H1 (cell line): Measurements from ENCODE around the gene PTX4. TPM values are rescaled to one million over a fixed set of nuclear protein-coding genes. Genes with fewer than 3 reads are reported as not detected.

Experiments
- CTCF ChIA-PET: fragments of 300-600 bp; sonication (Branson Sonifier 250); formaldehyde crosslinking; loops from one replicate; lab custom pipeline; 2021; ENCODE audit not compliant: partially characterized antibody; lab: Charles Lee
- POLR2A ChIA-PET: fragments of 300-600 bp; sonication (Branson Sonifier 250); formaldehyde crosslinking; loops from one replicate; lab custom pipeline; 2021; ENCODE audit warnings: inconsistent platforms; ENCODE audit not compliant: partially characterized antibody; lab: Charles Lee
- DNase-seq, 2 experiments: peaks; one replicate each; pipeline versions ENCODE4 v3.0.0 to v3.0.0-alpha.2; 2010 to 2022; ENCODE audit warnings: low spot score in 2 of 2, low read depth in 1 of 2, mixed read lengths in 1 of 2
- FAIRE-seq: peaks from 2 replicates; lab custom pipeline; 2011; peaks lifted over from hg19 to GRCh38; lab: Jason Lieb, UNC
- H2AFZ ChIP-seq: 2 replicates; pipeline ENCODE4 v1.8.1; 2012; ENCODE audit warnings: low read length, inconsistent platforms
- H2AK5ac ChIP-seq: 2 replicates; pipeline ENCODE4 v1.6.1; 2013; ENCODE audit warnings: low read depth, low read length
- H2BK120ac ChIP-seq: replicated peaks from 2 replicates; pipeline ENCODE3; 2013; ENCODE audit warnings: low read depth, low read length, inconsistent platforms
- H2BK12ac ChIP-seq: 2 replicates; pipeline ENCODE4 v1.6.1; 2013; ENCODE audit warnings: low read depth, low read length
- H2BK15ac ChIP-seq: 2 replicates; pipeline ENCODE4 v1.6.1; 2013; ENCODE audit warnings: low read length
- H2BK20ac ChIP-seq: 2 replicates; pipeline ENCODE4 v1.6.1; 2013; ENCODE audit warnings: low read length
- H2BK5ac ChIP-seq: 2 replicates; pipeline ENCODE4 v1.6.1; 2013; ENCODE audit warnings: low read depth, low read length
- H3K14ac ChIP-seq: 2 replicates; pipeline ENCODE4 v1.6.1; 2013; ENCODE audit warnings: inconsistent platforms; ENCODE audit not compliant: insufficient read length
- H3K18ac ChIP-seq: 2 replicates; pipeline ENCODE4 v1.6.1; 2013; ENCODE audit warnings: low read length; ENCODE audit errors: extremely low read depth
- H3K23ac ChIP-seq: 2 replicates; pipeline ENCODE4 v1.6.1; 2013; ENCODE audit warnings: inconsistent platforms; ENCODE audit not compliant: insufficient read length
- H3K23me2 ChIP-seq: 2 replicates; pipeline ENCODE4 v1.6.1; 2013; ENCODE audit warnings: low read depth, low read length
- H3K27ac ChIP-seq: 2 replicates; pipeline ENCODE4 v1.6.1; 2011; ENCODE audit warnings: low read depth, low read length, inconsistent platforms
- H3K27me3 ChIP-seq, 4 experiments: replicated peaks in 1 of 4; 1 replicate in 1 of 4; 2 replicates in 3 of 4; pipeline versions ENCODE4 v1.6.1 to v1.8.1; 2011 to 2013; ENCODE audit warnings: low read length in 3 of 4, mild to moderate bottlenecking in 3 of 4, inconsistent platforms in 2 of 4, mixed read lengths in 2 of 4, moderate library complexity in 1 of 4; ENCODE audit not compliant: control insufficient read depth in 3 of 4, insufficient read depth in 3 of 4; ENCODE audit errors: extremely low read depth in 1 of 4
- H3K36me3 ChIP-seq, 4 experiments: 2 replicates each; pipeline versions ENCODE4 v1.6.1 to v1.8.1; 2011 to 2013; ENCODE audit warnings: mild to moderate bottlenecking in 4 of 4, low read length in 3 of 4, moderate library complexity in 2 of 4, control low read depth in 1 of 4, inconsistent platforms in 1 of 4; ENCODE audit not compliant: insufficient read depth in 4 of 4, control insufficient read depth in 2 of 4
- H3K4ac ChIP-seq: replicated peaks from 2 replicates; pipeline ENCODE3; 2013; ENCODE audit warnings: low read length, low read depth, mixed read lengths, inconsistent platforms; ENCODE audit not compliant: insufficient read length
- H3K4me1 ChIP-seq, 4 experiments: replicated peaks in 1 of 4; 1 replicate in 1 of 4; 2 replicates in 3 of 4; pipeline versions ENCODE4 v1.6.1 to v1.8.1; 2011 to 2013; ENCODE audit warnings: low read length in 3 of 4, inconsistent platforms in 2 of 4, mixed read lengths in 1 of 4; ENCODE audit not compliant: insufficient read depth in 4 of 4, control insufficient read depth in 3 of 4
- H3K4me2 ChIP-seq, 2 experiments: 2 replicates each; pipeline versions ENCODE4 v1.6.1 to v1.8.1; 2011 to 2013; ENCODE audit warnings: low read depth in 2 of 2, low read length in 2 of 2, control low read depth in 1 of 2, inconsistent platforms in 1 of 2, mild to moderate bottlenecking in 1 of 2; ENCODE audit not compliant: insufficient read depth in 1 of 2
- H3K4me3 ChIP-seq, 4 experiments: fragments of 200-600, 300-600 bp in 1 of 4; sonication (generic), shearing (Covaris generic), sonication (Bioruptor Twin) in 1 of 4; 2 replicates each; pipeline versions ENCODE4 v1.5.1 to v1.8.1; 2011 to 2016; ENCODE audit warnings: low read length in 4 of 4, low read depth in 3 of 4, control low read depth in 2 of 4, inconsistent platforms in 2 of 4, mild to moderate bottlenecking in 2 of 4, mixed read lengths in 1 of 4, moderate library complexity in 1 of 4; ENCODE audit not compliant: insufficient read depth in 2 of 4; ENCODE audit errors: extremely low read depth in 1 of 4
- H3K56ac ChIP-seq: replicated peaks from 2 replicates; pipeline ENCODE3; 2013; ENCODE audit warnings: low read depth, mild to moderate bottlenecking, mixed read lengths, low read length, inconsistent platforms; ENCODE audit not compliant: insufficient read length
- H3K79me1 ChIP-seq: 2 replicates; pipeline ENCODE4 v1.6.1; 2013; ENCODE audit warnings: low read depth, low read length, control low read depth
- H3K79me2 ChIP-seq, 2 experiments: 2 replicates each; pipeline versions ENCODE4 v1.6.1 to v1.8.1; 2012 to 2013; ENCODE audit warnings: low read length in 2 of 2, mild to moderate bottlenecking in 2 of 2, inconsistent platforms in 1 of 2; ENCODE audit not compliant: insufficient read depth in 2 of 2, control insufficient read depth in 1 of 2
- H3K9ac ChIP-seq, 4 experiments: replicated peaks in 1 of 4; 1 replicate in 1 of 4; 2 replicates in 3 of 4; pipeline versions ENCODE4 v1.6.1 to v1.8.1; 2011 to 2013; ENCODE audit warnings: low read depth in 3 of 4, low read length in 3 of 4, control low read depth in 2 of 4, mild to moderate bottlenecking in 2 of 4, moderate library complexity in 2 of 4, inconsistent platforms in 1 of 4; ENCODE audit errors: extremely low read depth in 1 of 4
- H3K9me3 ChIP-seq, 2 experiments: 2 replicates each; pipeline versions ENCODE4 v1.6.1 to v1.8.1; 2012 to 2013; ENCODE audit warnings: mild to moderate bottlenecking in 2 of 2, moderate library complexity in 2 of 2, control low read depth in 1 of 2, inconsistent platforms in 1 of 2, low read depth in 1 of 2, low read length in 1 of 2, mixed read lengths in 1 of 2; ENCODE audit not compliant: insufficient read depth in 2 of 2
- H4K20me1 ChIP-seq, 2 experiments: replicated peaks in 1 of 2; 2 replicates each; pipeline versions ENCODE3 to v1.8.1; 2011 to 2013; ENCODE audit warnings: inconsistent platforms in 2 of 2, low read length in 2 of 2, mild to moderate bottlenecking in 1 of 2; ENCODE audit not compliant: insufficient read depth in 2 of 2, control insufficient read depth in 1 of 2
- H4K5ac ChIP-seq: 2 replicates; pipeline ENCODE4 v1.6.1; 2013; ENCODE audit warnings: low read length, low read depth, mixed read lengths, inconsistent platforms; ENCODE audit not compliant: insufficient read length
- H4K8ac ChIP-seq: 2 replicates; pipeline ENCODE4 v1.8.0; 2013; ENCODE audit warnings: mild to moderate bottlenecking, moderate library complexity, low read length, inconsistent platforms; ENCODE audit not compliant: insufficient read depth; ENCODE audit errors: extremely low read depth
- H4K91ac ChIP-seq: replicated peaks from 2 replicates; pipeline ENCODE3; 2013; ENCODE audit warnings: low read length, mixed read lengths, inconsistent platforms; ENCODE audit not compliant: insufficient read length
- ATF2 ChIP-seq: IDR thresholded peaks from 2 replicates; pipeline ENCODE4 v1.6.1; 2012; ENCODE audit warnings: low read length, inconsistent platforms
- CEBPB ChIP-seq: IDR thresholded peaks from 2 replicates; pipeline ENCODE4 v1.6.1; 2012; ENCODE audit warnings: low read depth, low read length
- E2F6 ChIP-seq: IDR thresholded peaks from 2 replicates; pipeline ENCODE4 v1.6.1; 2012; ENCODE audit warnings: inconsistent platforms
- PHF8 ChIP-seq: fragments of 200-600 bp; sonication (generic); conservative IDR thresholded peaks from 2 replicates; pipeline ENCODE4 v1.7.1; 2012; ENCODE audit warnings: low read depth, mild to moderate bottlenecking, inconsistent platforms, low read length, moderate library complexity
- RXRA ChIP-seq: IDR thresholded peaks from 2 replicates; pipeline ENCODE4 v1.6.1; 2011; ENCODE audit warnings: low read depth, mild to moderate bottlenecking, low read length, moderate library complexity; ENCODE audit not compliant: insufficient read depth
- SIN3A ChIP-seq, 2 experiments: IDR thresholded peaks in 1 of 2; conservative IDR thresholded peaks in 1 of 2; 2 replicates each; pipeline ENCODE4 v1.6.1; 2011 to 2012; ENCODE audit warnings: low read length in 2 of 2, improper control_type of control experiment in 1 of 2, low read depth in 1 of 2, mild to moderate bottlenecking in 1 of 2
- SIX5 ChIP-seq: IDR thresholded peaks from 2 replicates; pipeline ENCODE4 v1.6.1; 2011; ENCODE audit warnings: mild to moderate bottlenecking, low read depth, low read length
- SUZ12 ChIP-seq: fragments of 200-600 bp; sonication (generic); IDR thresholded peaks from 2 replicates; pipeline ENCODE4 v1.6.1; 2012; ENCODE audit warnings: mild to moderate bottlenecking, inconsistent platforms, low read length, moderate library complexity, mixed read lengths
- TCF12 ChIP-seq: IDR thresholded peaks from 2 replicates; pipeline ENCODE4 v1.6.1; 2011; ENCODE audit warnings: low read depth, mild to moderate bottlenecking, low read length
- WGBS, 2 experiments: shearing (Covaris generic) in 1 of 2; methylation state at CpG; one replicate each; pipeline versions ENCODE4 v1.1.6 to v1.1.7; 2013 to 2015; ENCODE audit warnings: low lambda C conversion rate in 2 of 2, mixed read lengths in 2 of 2, inconsistent platforms in 1 of 2, low coverage in 1 of 2, missing lambda C conversion rate in 1 of 2; ENCODE audit not compliant: insufficient replicate concordance in 2 of 2, insufficient coverage in 1 of 2, insufficient read length in 1 of 2; ENCODE audit errors: extremely low coverage in 1 of 2, missing lambda C conversion rate in 1 of 2; 5-methylcytosine and 5-hydroxymethylcytosine counted together
- polyA plus RNA-seq, 7 experiments: library from polyadenylated mRNA; depleted of rRNA in 3 of 7; stranded (reverse) in 5 of 7; unstranded in 2 of 7; fragments of >200 nt in 5 of 7; fragments of 200-250 nt in 2 of 7; gene quantifications; 1 replicate in 5 of 7; 2 replicates in 1 of 7; 4 replicates in 1 of 7; pipeline versions ENCODE4 v1.2.1 to v1.2.3, GENCODE V29; 2011 to 2013; ENCODE audit warnings: missing spikeins in 2 of 7, mixed read lengths in 2 of 7
- total RNA-seq: library from RNA; stranded (reverse); fragmentation: NEBNext Ultra II Directional; extraction: Animal tissue kit (Norgen Biotek cat#: 25700); gene quantifications from 2 replicates; pipeline ENCODE4 v1.2.1, GENCODE V29; 2021

PTX4 gene
- total and polyA plus RNA-seq, 2 of the 8 experiments (the other 6 are each of a cell fraction or from before 2014, with no cell fraction given): not detected

GRCh38 chr16:1500465-1501150, 11.9 kb upstream of the PTX4 start:
- H3K27ac ChIP-seq: no peak overlapping the region
- no peak overlapping the region for H2BK5ac ChIP-seq
- no peak overlapping the region for H4K8ac ChIP-seq
- H3K9ac ChIP-seq: no peak overlapping the region
- no peaks in the 10 kb centered on the region for H3K4me1 ChIP-seq
- no peak overlapping the region for H2BK20ac ChIP-seq
- H3K36me3 ChIP-seq: peaks cover 13 to 72% (median 31%) of the 10 kb centered on the region in 4 experiments
- H3K79me2 ChIP-seq: no peaks in the 10 kb centered on the region; a peak in 1 of 4 replicates
- no peaks in the 10 kb centered on the region for H3K23me2 ChIP-seq
- CTCF ChIA-PET: interaction anchor here (1.8 kb wide), 1 partner anchor 10 kb away, joined by 6 read pairs; no protein-coding TSS in a partner anchor
- peaks cover 2 to 7% of the 10 kb centered on the region in 2 experiments for H4K20me1 ChIP-seq
- H3K4ac ChIP-seq: no peak overlapping the region
- no peak overlapping the region for H4K5ac ChIP-seq
- WGBS, 2 experiments: 91% methylated on average over 26 of the region's 44 CpGs; no CpG with 5 or more reads in 1 of the 2 experiments
- H2AFZ ChIP-seq: no peak overlapping the region
- no peak overlapping the region for H3K4me2 ChIP-seq
- no peaks in the 10 kb centered on the region; the same call in 1 of the 2 replicates for H3K79me1 ChIP-seq
- H2BK15ac ChIP-seq: no peak overlapping the region
- H2BK120ac ChIP-seq: no peak overlapping the region
- no peak overlapping the region for H2AK5ac ChIP-seq
- no peak for DNase-seq
- no peak overlapping the region for H3K4me3 ChIP-seq
- H3K9me3 ChIP-seq: no peaks in the 10 kb centered on the region
- no peak overlapping the region for H3K18ac ChIP-seq
- no peak overlapping the region for H2BK12ac ChIP-seq
- POLR2A ChIA-PET: interaction anchor here (16.8 kb wide), 1 partner anchor 10 kb away, joined by 175 read pairs; no protein-coding TSS in a partner anchor
- no peak overlapping the region for H3K14ac ChIP-seq
- H3K23ac ChIP-seq: no peak overlapping the region
- H3K27me3 ChIP-seq: no peaks in the 10 kb centered on the region
- no peak overlapping the region for H3K56ac ChIP-seq
- H4K91ac ChIP-seq: no peak overlapping the region
- FAIRE-seq: no peak
- no peak for TF ChIP-seq PHF8
- TF ChIP-seq SIN3A (conservative IDR thresholded peaks at IDR 0.05 in 1 of 2, IDR thresholded peaks at IDR 0.05 in 1 of 2; ENCODE audit: low read depth in 1 of 2, low read length in 2 of 2): no peak
- TF ChIP-seq SIX5: no peak
- TF ChIP-seq CEBPB: no peak
- TF ChIP-seq ATF2: no peak
- TF ChIP-seq TCF12: no peak
- no peak for TF ChIP-seq E2F6
- no peak for TF ChIP-seq SUZ12
- no peak for TF ChIP-seq RXRA
